Right renal pelvis (tissue), 4 donors: ENCODE results near the gene CYP11A1. TPM values are rescaled to one million over a fixed set of nuclear protein-coding genes. Genes with fewer than 3 reads are reported as not detected.

Experiments
- DNase-seq, 4 donors: peaks; one replicate each; pipeline ENCODE4 v3.0.0-alpha.2; 2013; ENCODE audit warnings: low read depth in 4 of 4, low spot score in 3 of 4, missing footprints in 1 of 4
- polyA plus RNA-seq, 4 donors: library from polyadenylated mRNA; unstranded; fragments of 120-200 nt; gene quantifications; one replicate each; pipeline ENCODE4 v1.2.1, GENCODE V29; 2013; ENCODE audit not compliant: insufficient read length in 4 of 4

The CYP11A1 gene
- 1 to 10 TPM in 2 of 4 donors, under 1 TPM in 2; 0.57 to 1.3 (median 1.1) TPM for polyA plus RNA-seq

GRCh38 chr15:74367296-74367854 is at the start of gene CYP11A1:
Gene CYP11A1 (minus strand): TSS chr15:74367646. CDS start chr15:74367585, 61 bp downstream.
- DNase-seq = no peak

GRCh38 chr15:74417225-74417624 is 49.8 kb upstream of the CYP11A1 start:
- DNase-seq = no peak

GRCh38 chr15:74415966-74416916 is 48.8 kb upstream of the CYP11A1 start:
- DNase-seq = no peak

GRCh38 chr15:74414603-74415338 is 47.3 kb upstream of the CYP11A1 start:
- no peak for DNase-seq

GRCh38 chr15:74414081-74414580 is 46.7 kb upstream of the CYP11A1 start:
- no peak for DNase-seq

- DNase-seq = no peak
These were observed 46.1 kb upstream of the CYP11A1 start for GRCh38 chr15:74413350-74414080.

- DNase-seq = no peak
These were observed 44.7 kb upstream of the CYP11A1 start for GRCh38 chr15:74412159-74412558.

- no peak for DNase-seq
These were observed 44.2 kb upstream of the CYP11A1 start for GRCh38 chr15:74411686-74412085.

GRCh38 chr15:74410502-74410901 is 43.1 kb upstream of the CYP11A1 start:
- no peak for DNase-seq

- DNase-seq = no peak
These were observed 41.8 kb upstream of the CYP11A1 start for GRCh38 chr15:74409225-74409624.

- DNase-seq = no peak
These were observed 41.4 kb upstream of the CYP11A1 start for GRCh38 chr15:74408815-74409214.

- DNase-seq = no peak
These were observed 40.9 kb upstream of the CYP11A1 start for GRCh38 chr15:74408385-74408784.

- peak in 2 of 4 donors; percentile 44 to 53 for DNase-seq
These were observed 39.7 kb upstream of the CYP11A1 start for GRCh38 chr15:74406992-74407705.

GRCh38 chr15:74406517-74406916 is 39.1 kb upstream of the CYP11A1 start:
- no peak for DNase-seq

- DNase-seq = no peak
These were observed 38.4 kb upstream of the CYP11A1 start for GRCh38 chr15:74405823-74406222.

- no peak for DNase-seq
These were observed 36.6 kb upstream of the CYP11A1 start for GRCh38 chr15:74403991-74404563.

- no peak for DNase-seq
These were observed 36.1 kb upstream of the CYP11A1 start for GRCh38 chr15:74403588-74403919.

GRCh38 chr15:74402873-74403587 is 35.6 kb upstream of the CYP11A1 start:
- DNase-seq = no peak

GRCh38 chr15:74402337-74402841 is 34.9 kb upstream of the CYP11A1 start:
- no peak for DNase-seq
